GM23248 (cell line): ENCODE results near the gene RNF183. TPM values are rescaled to one million over a fixed set of nuclear protein-coding genes. Genes with fewer than 3 reads are reported as not detected.
A peak's percentile ranks its signal among the peaks of the same experiment; 100 is the strongest.

ENCODE experiments used
- DNase-seq: peaks from one replicate; pipeline ENCODE4 v3.0.0-alpha.2; 2015
- H2AFZ ChIP-seq: fragments of 200-600 bp; sonication (generic); 2 replicates; pipeline ENCODE4 v1.6.1; 2016; ENCODE audit warnings: antibody characterized with exemption
- H3F3A ChIP-seq: fragments of 200-600 bp; sonication (generic); 2 replicates; pipeline ENCODE4 v1.6.1; 2016; ENCODE audit warnings: mild to moderate bottlenecking, antibody characterized with exemption, mixed run types; ENCODE audit not compliant: insufficient read depth
- H3K27ac ChIP-seq: fragments of 200-600 bp; sonication (generic); 2 replicates; pipeline ENCODE4 v1.5.1; 2016; ENCODE audit warnings: mild to moderate bottlenecking
- H3K27me3 ChIP-seq: fragments of 200-600 bp; sonication (generic); replicated peaks from 2 replicates; pipeline ENCODE4 v1.6.1; 2016; ENCODE audit warnings: mild to moderate bottlenecking; ENCODE audit not compliant: insufficient read depth
- H3K36me3 ChIP-seq: fragments of 200-600 bp; sonication (generic); 2 replicates; pipeline ENCODE4 v1.6.1; 2016; ENCODE audit warnings: low read depth, mild to moderate bottlenecking
- H3K4me1 ChIP-seq: fragments of 200-600 bp; sonication (generic); 2 replicates; pipeline ENCODE4 v1.6.1; 2016; ENCODE audit warnings: mild to moderate bottlenecking; ENCODE audit not compliant: insufficient read depth
- H3K4me2 ChIP-seq: fragments of 200-600 bp; sonication (generic); one replicate; pipeline ENCODE4 v1.6.1; 2016; ENCODE audit warnings: mild to moderate bottlenecking; ENCODE audit not compliant: unreplicated experiment
- H3K4me3 ChIP-seq: fragments of 200-600 bp; sonication (generic); 2 replicates; pipeline ENCODE4 v1.5.1; 2016; ENCODE audit warnings: mild to moderate bottlenecking
- H3K79me2 ChIP-seq: fragments of 200-600 bp; sonication (generic); 2 replicates; pipeline ENCODE4 v1.6.1; 2016; ENCODE audit warnings: mild to moderate bottlenecking; ENCODE audit not compliant: insufficient read depth
- H3K9ac ChIP-seq: fragments of 200-600 bp; sonication (generic); 2 replicates; pipeline ENCODE4 v1.6.1; 2016; ENCODE audit warnings: mild to moderate bottlenecking
- H3K9me2 ChIP-seq: fragments of 200-600 bp; sonication (generic); 2 replicates; pipeline ENCODE4 v1.6.1; 2016; ENCODE audit warnings: mixed run types, mild to moderate bottlenecking, moderate library complexity; ENCODE audit not compliant: insufficient read depth
- H3K9me3 ChIP-seq: fragments of 200-600 bp; sonication (generic); one replicate; pipeline ENCODE4 v1.6.1; 2017; ENCODE audit warnings: low read depth
- H4K20me1 ChIP-seq: fragments of 200-600 bp; sonication (generic); 2 replicates; pipeline ENCODE4 v1.6.0; 2016; ENCODE audit not compliant: insufficient read depth
- EZH2 ChIP-seq: fragments of 200-600 bp; sonication (generic); IDR thresholded peaks from 2 replicates; pipeline ENCODE4 v1.6.1; 2018; ENCODE audit warnings: antibody characterized with exemption, mild to moderate bottlenecking; ENCODE audit not compliant: insufficient read depth, poor library complexity, severe bottlenecking
- EZH2phosphoT487 ChIP-seq: fragments of 200-600 bp; sonication (generic); IDR thresholded peaks from 2 replicates; pipeline ENCODE4 v1.6.1; 2018; ENCODE audit warnings: antibody characterized with exemption, moderate library complexity, mild to moderate bottlenecking, low read depth; ENCODE audit not compliant: insufficient read depth
- WGBS, 2 experiments: methylation state at CpG; one replicate each; pipeline ENCODE4 v1.1.6; 2015 to 2017; ENCODE audit warnings: low lambda C conversion rate in 2 of 2, low coverage in 1 of 2; ENCODE audit errors: missing lambda C conversion rate in 2 of 2; 5-methylcytosine and 5-hydroxymethylcytosine counted together
- in situ Hi-C: fragments of 300-500 bp; cut with MboI; formaldehyde crosslinking; loops from 2 replicates; pipeline ENCODE4 v1.15.0; 2020
- polyA plus RNA-seq: library from polyadenylated mRNA; unstranded; fragments of >200 nt; fragmentation: Nextera tagmentation; extraction: Ambion mirVana; gene quantifications from 2 replicates; pipeline ENCODE4 v1.2.1, GENCODE V29; 2016
- total RNA-seq: library from RNA; depleted of rRNA; stranded (reverse); fragments of >200 nt; shearing (Covaris generic); gene quantifications from 2 replicates; pipeline ENCODE4 v1.2.3, GENCODE V29; 2014

The RNF183 gene
- total and polyA plus RNA-seq, 2 experiments from 2014 or later: not detected

- Histone ChIP-seq H2AFZ (no peak overlapping the region), H3K4me3 (no peak overlapping the region), H3K4me2 (no peak overlapping the region), H3K4me1 (no peaks in the 10 kb centered on the region), H3K9ac (no peak overlapping the region), H3K9me2 (no peaks in the 10 kb centered on the region), H3K9me3 (no peaks in the 10 kb centered on the region), H3K36me3 (no peaks in the 10 kb centered on the region), H3K27ac (no peak overlapping the region), H3K27me3 (no peaks in the 10 kb centered on the region), H3K79me2 (no peaks in the 10 kb centered on the region), H3F3A (0 out of 2 replicates have a peak, but pooled peaks cover 5% of the 10 kb centered on the region), H4K20me1 (no peaks in the 10 kb centered on the region)
- 2 to 3% methylated on average over 2 of the region's 2 CpGs for WGBS, 2 experiments
- TF ChIP-seq EZH2phosphoT487 (no peak), EZH2 (no peak)
- peak; percentile 72 for DNase-seq
- in situ Hi-C loops: no loop called here
Observed at GRCh38 chr9:113309204-113309813, 6.1 kb upstream of the RNF183 start.

GRCh38 chr9:113307396-113307975 is 4.3 kb upstream of the RNF183 start:
- no peaks in the 10 kb centered on the region for H3K79me2 ChIP-seq
- no peak for TF ChIP-seq EZH2phosphoT487
- no peak for TF ChIP-seq EZH2
- H3K36me3 ChIP-seq: no peaks in the 10 kb centered on the region
- no peak overlapping the region for H3K4me2 ChIP-seq
- 43 to 45% methylated on average over 8 of the region's 8 CpGs for WGBS, 2 experiments
- no peak overlapping the region for H3K9ac ChIP-seq
- DNase-seq: no peak
- 0 out of 2 replicates have a peak, but pooled peaks cover 5% of the 10 kb centered on the region for H3F3A ChIP-seq
- H3K27me3 ChIP-seq: no peaks in the 10 kb centered on the region
- no peaks in the 10 kb centered on the region for H4K20me1 ChIP-seq
- no peaks in the 10 kb centered on the region for H3K9me2 ChIP-seq
- no peak overlapping the region for H2AFZ ChIP-seq
- no peak overlapping the region for H3K27ac ChIP-seq
- H3K4me3 ChIP-seq: no peak overlapping the region
- in situ Hi-C loops: no loop called here
- no peaks in the 10 kb centered on the region for H3K4me1 ChIP-seq
- no peaks in the 10 kb centered on the region for H3K9me3 ChIP-seq

GRCh38 chr9:113306566-113306965 is 3.4 kb upstream of the RNF183 start:
- 87 to 100% methylated on average over 1 of the region's 1 CpG for WGBS, 2 experiments

GRCh38 chr9:113301548-113301947 is 1.6 kb downstream of the RNF183 start:
- no peak for DNase-seq
- no peaks in the 10 kb centered on the region for H3K79me2 ChIP-seq
- TF ChIP-seq EZH2 (no peak), EZH2phosphoT487 (no peak)
- no peak overlapping the region for H2AFZ ChIP-seq
- H3K9me3 ChIP-seq: no peaks in the 10 kb centered on the region
- in situ Hi-C loops: no loop called here
- H3K4me3 ChIP-seq: no peak overlapping the region
- no peak overlapping the region for H3K4me2 ChIP-seq
- no peaks in the 10 kb centered on the region for H3K27me3 ChIP-seq
- no peak overlapping the region for H3K27ac ChIP-seq
- H4K20me1 ChIP-seq: no peaks in the 10 kb centered on the region
- no peak overlapping the region for H3K9ac ChIP-seq
- H3K9me2 ChIP-seq: no peaks in the 10 kb centered on the region
- no peaks in the 10 kb centered on the region for H3F3A ChIP-seq
- H3K36me3 ChIP-seq: no peaks in the 10 kb centered on the region
- no peaks in the 10 kb centered on the region for H3K4me1 ChIP-seq
- WGBS, 2 experiments: 65% methylated on average over 8 of the region's 8 CpGs

More at GRCh38 chr9:113306566-113306965, 3.4 kb upstream of the RNF183 start:
- Histone ChIP-seq H2AFZ (no peak overlapping the region), H3K4me2 (no peak overlapping the region), H3K27ac (no peak overlapping the region), H3K4me3 (no peak overlapping the region), H3F3A (0 out of 2 replicates have a peak, but pooled peaks cover 5% of the 10 kb centered on the region), H3K9me3 (no peaks in the 10 kb centered on the region), H3K9ac (no peak overlapping the region), H3K4me1 (no peaks in the 10 kb centered on the region), H3K27me3 (no peaks in the 10 kb centered on the region), H3K79me2 (no peaks in the 10 kb centered on the region), H4K20me1 (no peaks in the 10 kb centered on the region), H3K9me2 (no peaks in the 10 kb centered on the region), H3K36me3 (no peaks in the 10 kb centered on the region)
- DNase-seq: no peak
- in situ Hi-C loops: no loop called here
- TF ChIP-seq EZH2 (no peak), EZH2phosphoT487 (no peak)
